Activated naive CD8-positive, alpha-beta T cell treated with anti-CD3 and anti-CD28 coated beads, Interleukin-2, amount 50 U/mL, for 16 hours (primary cell): ENCODE data around the gene NCAPD2.

ENCODE experiments used
- DNase-seq: peaks from one replicate; pipeline ENCODE4 v3.0.0-alpha.2; 2020; ENCODE audit warnings: low read depth, low spot score

The NCAPD2 gene

GRCh38 chr12:6534945-6535696 is 41.2 kb downstream of the NCAPD2 start:
- peak; percentile 43 for DNase-seq

DNA sequence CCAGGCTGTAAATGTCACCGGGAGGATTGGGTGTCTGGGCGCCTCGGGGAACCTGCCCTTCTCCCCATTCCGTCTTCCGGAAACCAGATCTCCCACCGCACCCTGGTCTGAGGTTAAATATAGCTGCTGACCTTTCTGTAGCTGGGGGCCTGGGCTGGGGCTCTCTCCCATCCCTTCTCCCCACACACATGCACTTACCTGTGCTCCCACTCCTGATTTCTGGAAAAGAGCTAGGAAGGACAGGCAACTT is 41.7 kb downstream of the NCAPD2 start:
- DNase-seq = no peak

DNA sequence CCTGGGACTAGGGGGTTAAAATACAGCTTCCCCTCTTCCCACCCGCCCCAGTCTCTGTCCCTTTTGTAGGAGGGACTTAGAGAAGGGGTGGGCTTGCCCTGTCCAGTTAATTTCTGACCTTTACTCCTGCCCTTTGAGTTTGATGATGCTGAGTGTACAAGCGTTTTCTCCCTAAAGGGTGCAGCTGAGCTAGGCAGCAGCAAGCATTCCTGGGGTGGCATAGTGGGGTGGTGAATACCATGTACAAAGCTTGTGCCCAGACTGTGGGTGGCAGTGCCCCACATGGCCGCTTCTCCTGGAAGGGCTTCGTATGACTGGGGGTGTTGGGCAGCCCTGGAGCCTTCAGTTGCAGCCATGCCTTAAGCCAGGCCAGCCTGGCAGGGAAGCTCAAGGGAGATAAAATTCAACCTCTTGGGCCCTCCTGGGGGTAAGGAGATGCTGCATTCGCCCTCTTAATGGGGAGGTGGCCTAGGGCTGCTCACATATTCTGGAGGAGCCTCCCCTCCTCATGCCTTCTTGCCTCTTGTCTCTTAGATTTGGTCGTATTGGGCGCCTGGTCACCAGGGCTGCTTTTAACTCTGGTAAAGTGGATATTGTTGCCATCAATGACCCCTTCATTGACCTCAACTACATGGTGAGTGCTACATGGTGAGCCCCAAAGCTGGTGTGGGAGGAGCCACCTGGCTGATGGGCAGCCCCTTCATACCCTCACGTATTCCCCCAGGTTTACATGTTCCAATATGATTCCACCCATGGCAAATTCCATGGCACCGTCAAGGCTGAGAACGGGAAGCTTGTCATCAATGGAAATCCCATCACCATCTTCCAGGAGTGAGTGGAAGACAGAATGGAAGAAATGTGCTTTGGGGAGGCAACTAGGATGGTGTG is 42.3 kb downstream of the NCAPD2 start:
- DNase-seq = no peak

GRCh38 chr12:6536894-6537579 is 43.1 kb downstream of the NCAPD2 start:
- no peak for DNase-seq

GRCh38 chr12:6537580-6538419 is 43.9 kb downstream of the NCAPD2 start:
- DNase-seq = peak; percentile 64

DNA sequence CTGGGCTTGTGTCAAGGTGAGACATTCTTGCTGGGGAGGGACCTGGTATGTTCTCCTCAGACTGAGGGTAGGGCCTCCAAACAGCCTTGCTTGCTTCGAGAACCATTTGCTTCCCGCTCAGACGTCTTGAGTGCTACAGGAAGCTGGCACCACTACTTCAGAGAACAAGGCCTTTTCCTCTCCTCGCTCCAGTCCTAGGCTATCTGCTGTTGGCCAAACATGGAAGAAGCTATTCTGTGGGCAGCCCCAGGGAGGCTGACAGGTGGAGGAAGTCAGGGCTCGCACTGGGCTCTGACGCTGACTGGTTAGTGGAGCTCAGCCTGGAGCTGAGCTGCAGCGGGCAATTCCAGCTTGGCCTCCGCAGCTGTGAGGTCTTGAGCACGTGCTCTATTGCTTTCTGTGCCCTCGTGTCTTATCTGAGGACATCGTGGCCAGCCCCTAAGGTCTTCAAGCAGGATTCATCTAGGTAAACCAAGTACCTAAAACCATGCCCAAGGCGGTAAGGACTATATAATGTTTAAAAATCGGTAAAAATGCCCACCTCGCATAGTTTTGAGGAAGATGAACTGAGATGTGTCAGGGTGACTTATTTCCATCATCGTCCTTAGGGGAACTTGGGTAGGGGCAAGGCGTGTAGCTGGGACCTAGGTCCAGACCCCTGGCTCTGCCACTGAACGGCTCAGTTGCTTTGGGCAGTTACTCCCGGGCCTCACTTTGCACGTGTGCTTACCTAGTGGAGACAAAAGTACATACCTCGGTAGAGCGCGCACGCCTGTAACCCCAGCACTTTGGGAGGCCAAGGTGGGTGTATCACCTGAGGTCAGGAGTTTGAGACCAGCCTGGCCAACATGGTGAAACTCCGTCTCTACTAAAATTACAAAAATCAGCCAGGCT is 44.8 kb downstream of the NCAPD2 start:
- no peak for DNase-seq

- DNase-seq = no peak
Measured at GRCh38 chr12:6539314-6539682, 45.4 kb downstream of the NCAPD2 start.

DNA sequence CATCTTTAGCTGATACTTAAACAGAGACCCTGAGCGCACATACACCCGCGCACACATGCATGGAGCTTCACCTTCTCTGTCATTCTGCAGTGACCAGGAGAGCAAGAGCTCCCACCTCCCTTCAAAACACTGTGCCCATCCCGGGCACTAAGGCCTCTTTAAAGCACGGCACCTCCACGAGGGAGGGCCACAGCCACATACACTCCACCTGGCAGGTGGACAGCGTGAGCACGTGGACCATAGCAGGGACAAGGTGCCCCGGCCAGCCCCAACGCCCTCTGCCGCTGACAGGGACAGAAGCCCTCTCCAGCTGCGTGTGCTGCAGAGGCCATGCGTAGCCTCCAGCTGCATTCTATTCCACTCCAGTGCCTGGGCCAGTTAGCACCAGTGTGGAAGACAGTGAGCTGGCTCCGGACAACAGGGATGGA is 45.8 kb downstream of the NCAPD2 start:
- DNase-seq = no peak

GRCh38 chr12:6540181-6540877 is 46.4 kb downstream of the NCAPD2 start:
- no peak for DNase-seq

DNA sequence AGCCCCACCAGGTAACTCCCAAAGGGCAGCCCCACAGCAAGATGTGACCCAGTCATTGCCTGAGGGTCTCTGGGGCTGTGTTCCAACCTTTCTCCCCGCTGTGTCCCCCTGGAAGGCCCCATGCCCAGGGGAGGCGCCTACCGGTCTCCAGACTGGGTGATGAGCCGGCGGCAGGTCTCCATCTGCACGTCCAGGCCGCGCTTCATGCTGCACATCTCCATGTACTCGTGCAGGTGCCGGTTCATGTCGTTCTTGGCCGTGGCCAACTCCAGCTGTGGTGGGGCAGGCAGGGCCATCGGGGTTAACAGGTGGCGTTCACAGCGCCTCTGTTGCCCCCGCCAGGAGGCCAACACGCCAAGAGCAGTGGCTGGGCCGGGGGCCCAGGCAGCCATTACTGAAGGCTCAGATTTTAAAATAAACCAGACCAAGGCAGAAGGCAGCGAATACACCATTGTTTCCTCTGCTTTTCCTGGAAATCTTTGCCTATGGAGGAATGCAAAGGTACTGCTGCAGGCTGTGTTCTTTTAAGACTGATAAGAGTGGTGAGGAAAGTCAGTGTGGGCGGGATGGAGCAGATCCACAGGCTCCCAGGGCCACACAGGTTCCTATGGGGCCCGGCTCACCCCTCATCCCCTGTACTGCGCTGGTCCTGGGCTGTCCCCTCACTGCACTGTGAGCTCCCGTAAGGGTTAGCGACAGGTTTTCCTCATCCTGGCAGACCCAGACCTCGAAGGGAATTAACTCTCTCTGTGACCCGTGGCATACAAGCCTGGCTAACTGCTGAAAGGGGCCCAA is 47.7 kb downstream of the NCAPD2 start:
- no peak for DNase-seq

- no peak for DNase-seq
Measured at GRCh38 chr12:6542209-6543009, 48.5 kb downstream of the NCAPD2 start.

GRCh38 chr12:6546016-6546415 is 52.1 kb downstream of the NCAPD2 start:
- no peak for DNase-seq

GRCh38 chr12:6547566-6547965 is 53.7 kb downstream of the NCAPD2 start:
- no peak for DNase-seq

GRCh38 chr12:6547987-6548386 is 54.1 kb downstream of the NCAPD2 start:
- DNase-seq = no peak

DNA sequence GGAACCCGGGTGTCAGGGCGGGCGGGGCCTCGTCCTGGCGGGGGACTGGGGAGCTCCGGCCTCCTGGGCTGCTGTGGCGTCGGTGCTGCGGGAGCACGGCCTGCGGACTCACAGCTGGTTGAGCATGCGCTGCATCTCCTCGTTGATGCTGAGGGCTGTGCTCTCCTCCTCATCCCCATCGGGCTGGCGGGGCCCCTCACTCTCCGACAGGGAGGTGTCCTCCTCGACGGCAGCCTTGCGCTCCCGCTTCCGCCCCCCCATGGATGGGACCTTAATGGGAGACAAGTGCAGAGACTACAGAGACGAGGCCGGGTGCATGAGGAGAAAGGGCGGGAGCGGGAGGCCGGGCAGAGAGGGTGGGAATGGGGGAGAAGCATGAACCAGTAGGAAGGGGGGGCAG is 54.7 kb downstream of the NCAPD2 start:
- DNase-seq = no peak

- no peak for DNase-seq
Measured at GRCh38 chr12:6548966-6549683, 55.2 kb downstream of the NCAPD2 start.

GRCh38 chr12:6549684-6550151 is 55.8 kb downstream of the NCAPD2 start:
- no peak for DNase-seq
